Urinary bladder (tissue), 4 donors: ENCODE results near the gene IST1. TPM values are rescaled to one million over a fixed set of nuclear protein-coding genes. Genes with fewer than 3 reads are reported as not detected.
"Not testable (repeated sequence)": the region's sequence is repeated elsewhere in the genome, so short reads cannot be mapped to it uniquely, and the experiment has no call there.

Experiments
- DNase-seq: peaks from one replicate; pipeline ENCODE4 v3.0.0-alpha.2; 2015; ENCODE audit errors: extremely low spot score
- H3K27ac ChIP-seq: one replicate; pipeline ENCODE4 v1.5.1; 2013; ENCODE audit warnings: low read depth, mild to moderate bottlenecking, moderate library complexity
- H3K36me3 ChIP-seq: one replicate; pipeline ENCODE4 v1.6.1; 2013; ENCODE audit warnings: mild to moderate bottlenecking, moderate library complexity; ENCODE audit not compliant: insufficient read depth
- H3K4me1 ChIP-seq: one replicate; pipeline ENCODE4 v1.6.1; 2013; ENCODE audit warnings: mild to moderate bottlenecking, moderate library complexity; ENCODE audit not compliant: insufficient read depth
- H3K4me3 ChIP-seq: one replicate; pipeline ENCODE4 v1.5.1; 2013; ENCODE audit warnings: low read depth, low read length
- WGBS: extraction: QIAGEN DNeasy Blood & Tissue Kit; methylation state at CpG from one replicate; pipeline ENCODE4 v1.1.7; 2013; 5-methylcytosine and 5-hydroxymethylcytosine counted together
- polyA plus RNA-seq: library from polyadenylated mRNA; stranded (reverse); fragments of 200-250 nt; gene quantifications from one replicate; pipeline ENCODE4 v1.2.3, GENCODE V29; 2013
- total RNA-seq: library from RNA; depleted of rRNA; stranded (reverse); fragments of >200 nt; gene quantifications from one replicate; pipeline ENCODE4 v1.2.3, GENCODE V29; 2014
- donor health status: healthy with polysubstance abuse.
- donor health status: healthy.

IST1 gene
- total and polyA plus RNA-seq, 2 donors: 137 to 183 TPM

DNA sequence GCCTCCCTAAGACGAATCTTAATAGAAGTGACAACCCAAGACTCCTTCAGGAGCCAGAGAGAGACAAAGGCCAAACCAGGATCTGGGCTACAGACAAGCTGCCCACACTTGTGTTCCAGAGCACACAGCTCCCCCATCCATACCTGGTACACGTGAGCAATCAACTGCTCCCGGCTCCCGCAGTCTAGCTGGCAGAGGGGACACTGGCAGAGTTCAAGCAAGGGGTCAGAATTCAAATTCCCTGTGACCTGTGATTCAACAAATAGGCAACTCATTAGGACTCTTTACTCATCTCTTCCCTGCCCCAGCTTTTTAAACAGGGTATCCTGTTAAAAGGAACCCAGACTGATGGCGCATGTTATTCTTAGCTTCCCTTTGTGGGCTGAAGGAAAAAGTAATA lies 31.3 kb upstream of the IST1 start:
- no peak for DNase-seq
- Histone ChIP-seq H3K4me3 (no peak overlapping the region), H3K36me3 (peaks cover 4% of the 10 kb centered on the region), H3K4me1 (no peaks in the 10 kb centered on the region), H3K27ac (no peak overlapping the region)
- WGBS: 95% methylated on average over 5 of the region's 5 CpGs

DNA sequence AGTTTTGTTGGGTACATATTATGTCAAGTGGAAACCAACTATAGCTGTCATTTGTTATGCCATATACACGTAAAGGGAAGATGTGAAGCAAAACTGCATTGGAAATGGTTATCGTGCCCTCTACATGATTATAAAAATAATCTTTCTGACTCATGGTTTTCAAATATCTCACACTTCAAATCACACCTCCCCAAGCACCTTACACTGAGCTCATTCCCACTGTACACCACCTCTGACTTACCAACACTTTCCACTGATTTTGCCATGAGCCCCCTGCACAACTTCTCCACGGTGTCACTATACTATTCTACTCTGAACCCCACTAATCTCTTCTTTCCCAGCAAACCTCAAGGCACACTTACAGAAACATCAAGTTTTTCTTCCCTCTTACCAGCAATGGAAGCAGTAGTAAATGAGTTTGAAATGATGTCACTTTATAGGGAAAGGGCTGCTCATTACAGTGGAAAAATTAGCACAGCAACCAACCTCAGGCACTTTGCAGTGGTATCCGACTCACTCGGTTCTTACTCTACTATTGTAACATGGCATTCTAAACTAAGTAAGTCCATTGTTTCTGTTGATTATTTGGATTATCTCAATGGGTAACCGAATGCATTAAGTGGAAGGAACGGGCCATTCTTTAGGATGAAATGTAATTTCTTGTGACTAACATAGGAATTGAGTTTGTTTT lies 30.0 kb upstream of the IST1 start:
- DNase-seq: no peak
- H3K4me3 ChIP-seq: no peak overlapping the region
- peaks cover 3% of the 10 kb centered on the region for H3K36me3 ChIP-seq
- H3K4me1 ChIP-seq: no peaks in the 10 kb centered on the region
- 86% methylated on average over 7 of the region's 7 CpGs for WGBS
- H3K27ac ChIP-seq: no peak overlapping the region

- H3K36me3 ChIP-seq, DNase-seq: not testable (repeated sequence)
Measured at GRCh38 chr16:71867175-71867574, 28.2 kb upstream of the IST1 start.

DNA sequence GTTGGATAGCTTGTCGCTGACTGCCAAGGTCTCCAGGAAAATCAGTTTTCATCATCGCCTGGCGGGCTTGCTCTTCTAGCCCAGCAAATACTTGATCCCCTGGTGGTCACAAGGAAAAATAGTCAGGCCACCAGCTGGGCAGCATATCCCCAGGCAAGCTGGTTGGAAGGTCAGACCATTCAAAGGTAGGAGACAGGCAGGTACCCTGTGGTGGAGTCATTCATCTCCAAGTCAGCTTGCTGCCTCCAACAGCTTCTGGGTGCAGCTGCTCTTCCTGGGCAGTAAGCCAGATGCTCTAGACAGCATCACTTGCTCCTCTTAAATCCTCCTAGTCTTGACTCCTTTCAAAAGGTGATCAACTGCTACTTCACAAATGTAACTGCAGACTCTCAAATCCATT lies 27.4 kb upstream of the IST1 start:
- H3K4me1 ChIP-seq: no peaks in the 10 kb centered on the region
- no peak overlapping the region for H3K4me3 ChIP-seq
- 96% methylated on average over 3 of the region's 3 CpGs for WGBS
- H3K27ac ChIP-seq: no peak overlapping the region
- H3K36me3 ChIP-seq: peaks cover 1% of the 10 kb centered on the region
- DNase-seq: no peak

More at GRCh38 chr16:71867175-71867574, 28.2 kb upstream of the IST1 start:
- H3K4me1 ChIP-seq, H3K4me3 ChIP-seq, H3K27ac ChIP-seq: not testable (repeated sequence)
- 93% methylated on average over 6 of the region's 6 CpGs for WGBS

- no peak for DNase-seq
- Histone ChIP-seq H3K4me1 (no peaks in the 10 kb centered on the region), H3K27ac (no peak overlapping the region), H3K4me3 (no peak overlapping the region), H3K36me3 (peaks cover 1% of the 10 kb centered on the region)
- 85% methylated on average over 1 of the region's 1 CpG for WGBS
Measured at GRCh38 chr16:71869089-71869488, 26.2 kb upstream of the IST1 start.

DNA sequence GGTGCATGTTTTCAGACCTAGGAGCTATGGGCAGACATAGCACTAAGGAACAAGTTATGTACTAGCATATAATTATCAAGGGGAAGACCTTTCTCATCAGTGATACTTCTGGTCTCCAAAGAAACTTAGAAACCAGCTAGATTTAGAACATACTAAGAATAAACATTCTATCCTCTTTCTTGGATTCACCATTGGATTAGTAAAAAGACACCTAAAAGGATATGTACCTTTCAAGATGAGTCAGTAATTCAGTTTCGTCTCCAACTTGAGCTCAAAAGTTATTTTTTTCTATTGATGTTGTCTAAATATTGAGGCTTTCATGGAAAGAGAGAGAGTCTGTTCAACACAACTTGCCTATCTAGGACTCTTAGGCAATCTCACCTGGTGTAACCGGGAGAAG lies 24.5 kb upstream of the IST1 start:
- no peak for DNase-seq
- no peak overlapping the region for H3K4me3 ChIP-seq
- 94% methylated on average over 2 of the region's 2 CpGs for WGBS
- no peak overlapping the region for H3K27ac ChIP-seq
- H3K4me1 ChIP-seq: no peaks in the 10 kb centered on the region
- H3K36me3 ChIP-seq: peaks cover 1% of the 10 kb centered on the region

DNA sequence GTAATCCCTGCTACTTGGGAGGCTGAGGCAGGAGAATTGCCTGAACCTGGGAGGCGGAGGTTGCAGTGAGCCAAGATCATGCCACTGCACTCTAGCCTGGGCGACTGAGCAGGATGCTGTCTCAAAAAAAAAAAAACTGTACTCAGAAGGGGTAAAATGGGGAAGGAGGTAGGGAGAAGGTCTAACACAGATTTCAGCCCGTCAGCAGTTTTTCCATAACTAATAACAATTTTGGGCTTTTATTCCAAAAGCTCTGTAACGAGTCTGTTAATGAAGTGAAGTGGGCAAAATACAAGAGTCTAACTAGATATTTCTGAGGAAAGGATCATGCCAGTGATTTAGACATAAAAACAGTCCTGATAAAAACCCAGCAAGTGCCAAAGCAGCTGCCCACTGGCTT lies 22.1 kb upstream of the IST1 start:
- WGBS: 90% methylated on average over 4 of the region's 4 CpGs
- DNase-seq: no peak

GRCh38 chr16:71878911-71879310 lies 16.4 kb upstream of the IST1 start:
- Histone ChIP-seq H3K27ac (no peak overlapping the region), H3K36me3 (peaks cover 2% of the 10 kb centered on the region), H3K4me3 (no peak overlapping the region), H3K4me1 (no peaks in the 10 kb centered on the region)
- DNase-seq: no peak
- WGBS: 71% methylated on average over 4 of the region's 4 CpGs

More for the DNA sequence above, 22.1 kb upstream of the IST1 start:
- Histone ChIP-seq H3K36me3 (peaks cover 1% of the 10 kb centered on the region), H3K27ac (no peak overlapping the region), H3K4me1 (no peaks in the 10 kb centered on the region), H3K4me3 (no peak overlapping the region)

- no peak overlapping the region for H3K27ac ChIP-seq
- peaks cover 2% of the 10 kb centered on the region for H3K36me3 ChIP-seq
- H3K4me1 ChIP-seq: no peaks in the 10 kb centered on the region
- no peak overlapping the region for H3K4me3 ChIP-seq
- 80% methylated on average over 4 of the region's 4 CpGs for WGBS
- DNase-seq: no peak
Measured at GRCh38 chr16:71880176-71880575, 15.2 kb upstream of the IST1 start.

DNA sequence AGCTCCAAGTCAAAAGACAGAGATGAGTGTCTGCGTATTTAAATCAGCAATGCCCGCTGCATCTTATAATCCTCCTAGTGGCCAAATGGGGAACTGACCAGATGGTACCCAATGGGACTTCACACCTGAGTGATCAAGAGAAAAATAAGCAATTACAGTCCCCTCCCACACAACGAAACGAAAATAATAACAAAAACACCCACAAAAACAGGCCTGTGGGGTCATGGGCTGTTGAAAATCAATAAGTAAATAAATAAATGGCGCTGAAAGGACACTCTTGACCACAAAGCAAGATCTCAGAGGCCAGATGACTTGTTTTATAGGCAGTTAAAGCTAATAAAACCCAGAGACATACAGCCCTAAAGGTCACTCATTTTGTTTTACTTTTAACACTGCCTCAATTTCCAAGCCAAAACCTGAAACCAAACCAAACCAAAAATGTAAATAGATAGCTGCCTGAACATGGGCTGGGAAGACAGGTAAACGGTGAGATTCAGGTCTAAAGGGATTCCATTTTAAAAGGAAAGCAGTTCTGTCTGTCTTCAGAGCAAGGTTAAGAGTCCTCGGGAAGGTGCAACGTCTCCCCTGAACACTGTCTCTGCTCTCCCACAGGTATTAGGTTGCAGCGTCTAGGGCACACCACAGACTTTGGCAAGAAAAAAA lies 12.7 kb upstream of the IST1 start:
- DNase-seq: peak; percentile 31
- H3K4me3 ChIP-seq: peak overlapping the region; percentile 83
- WGBS: 7% methylated on average over 9 of the region's 9 CpGs
- H3K36me3 ChIP-seq: peaks cover 2% of the 10 kb centered on the region
- no peaks in the 10 kb centered on the region for H3K4me1 ChIP-seq
- no peak overlapping the region for H3K27ac ChIP-seq

GRCh38 chr16:71883168-71883848 lies 12.0 kb upstream of the IST1 start:
- Histone ChIP-seq H3K27ac (peak overlapping the region; percentile 94), H3K4me3 (peak overlapping the region; percentile 83), H3K4me1 (no peaks in the 10 kb centered on the region), H3K36me3 (peaks cover 2% of the 10 kb centered on the region)
- no peak for DNase-seq
- 1% methylated on average over 46 of the region's 46 CpGs for WGBS

GRCh38 chr16:71883849-71884638 lies 11.3 kb upstream of the IST1 start, which contains the start of gene ZNF821:
Gene ZNF821, minus strand, starts transcription at chr16:71884182. Its CDS starts 4,236 bp downstream, at chr16:71879946.
- peak; percentile 59 for DNase-seq

DNA sequence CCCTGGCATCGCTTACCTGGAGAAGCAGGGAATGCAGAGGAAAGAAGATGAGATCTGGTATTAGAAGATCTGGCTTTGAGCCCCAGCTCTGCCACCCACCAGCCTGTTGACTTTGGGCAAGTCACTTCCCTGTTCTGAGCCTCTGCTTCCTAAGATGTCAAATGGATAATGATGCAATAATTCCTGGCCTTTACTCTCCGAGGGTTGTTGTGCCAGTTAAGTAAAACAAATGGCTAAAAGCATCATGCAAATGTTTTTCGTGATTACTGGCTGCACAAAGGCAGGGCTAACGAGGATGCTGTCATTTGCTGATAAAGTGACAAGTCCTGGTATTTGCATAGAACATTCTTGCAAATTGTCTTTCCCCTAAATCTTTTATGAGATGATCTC lies 10.1 kb upstream of the IST1 start:
- Histone ChIP-seq H3K27ac (no peak overlapping the region), H3K4me3 (no peak overlapping the region), H3K4me1 (no peaks in the 10 kb centered on the region), H3K36me3 (no peaks in the 10 kb centered on the region)
- WGBS: 53% methylated on average over 4 of the region's 4 CpGs
- DNase-seq: no peak

More at GRCh38 chr16:71883849-71884638, 11.3 kb upstream of the IST1 start, which contains the start of gene ZNF821:
- H3K27ac ChIP-seq: peak within 1 kb of the TSS; percentile 94
- peak within 1 kb of the TSS; percentile 83 for H3K4me3 ChIP-seq
- under 1% methylated on average over 85 of the region's 85 CpGs for WGBS
- no peaks in the 10 kb centered on the region for H3K36me3 ChIP-seq
- no peaks in the 10 kb centered on the region for H3K4me1 ChIP-seq
